NCI-H1092 treated with DMSO at 0.1 percent for 48 hours (cell line): ENCODE measurements around the gene SYT12.
"Not testable (repeated sequence)": the region's sequence is repeated elsewhere in the genome, so short reads cannot be mapped to it uniquely, and the experiment has no call there.

Source experiments
- DNase-seq: peaks from one replicate; lab custom pipeline; 2025; lab: John Stamatoyannopoulos, UW

SYT12 gene, protein sequence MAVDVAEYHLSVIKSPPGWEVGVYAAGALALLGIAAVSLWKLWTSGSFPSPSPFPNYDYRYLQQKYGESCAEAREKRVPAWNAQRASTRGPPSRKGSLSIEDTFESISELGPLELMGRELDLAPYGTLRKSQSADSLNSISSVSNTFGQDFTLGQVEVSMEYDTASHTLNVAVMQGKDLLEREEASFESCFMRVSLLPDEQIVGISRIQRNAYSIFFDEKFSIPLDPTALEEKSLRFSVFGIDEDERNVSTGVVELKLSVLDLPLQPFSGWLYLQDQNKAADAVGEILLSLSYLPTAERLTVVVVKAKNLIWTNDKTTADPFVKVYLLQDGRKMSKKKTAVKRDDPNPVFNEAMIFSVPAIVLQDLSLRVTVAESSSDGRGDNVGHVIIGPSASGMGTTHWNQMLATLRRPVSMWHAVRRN

DNA sequence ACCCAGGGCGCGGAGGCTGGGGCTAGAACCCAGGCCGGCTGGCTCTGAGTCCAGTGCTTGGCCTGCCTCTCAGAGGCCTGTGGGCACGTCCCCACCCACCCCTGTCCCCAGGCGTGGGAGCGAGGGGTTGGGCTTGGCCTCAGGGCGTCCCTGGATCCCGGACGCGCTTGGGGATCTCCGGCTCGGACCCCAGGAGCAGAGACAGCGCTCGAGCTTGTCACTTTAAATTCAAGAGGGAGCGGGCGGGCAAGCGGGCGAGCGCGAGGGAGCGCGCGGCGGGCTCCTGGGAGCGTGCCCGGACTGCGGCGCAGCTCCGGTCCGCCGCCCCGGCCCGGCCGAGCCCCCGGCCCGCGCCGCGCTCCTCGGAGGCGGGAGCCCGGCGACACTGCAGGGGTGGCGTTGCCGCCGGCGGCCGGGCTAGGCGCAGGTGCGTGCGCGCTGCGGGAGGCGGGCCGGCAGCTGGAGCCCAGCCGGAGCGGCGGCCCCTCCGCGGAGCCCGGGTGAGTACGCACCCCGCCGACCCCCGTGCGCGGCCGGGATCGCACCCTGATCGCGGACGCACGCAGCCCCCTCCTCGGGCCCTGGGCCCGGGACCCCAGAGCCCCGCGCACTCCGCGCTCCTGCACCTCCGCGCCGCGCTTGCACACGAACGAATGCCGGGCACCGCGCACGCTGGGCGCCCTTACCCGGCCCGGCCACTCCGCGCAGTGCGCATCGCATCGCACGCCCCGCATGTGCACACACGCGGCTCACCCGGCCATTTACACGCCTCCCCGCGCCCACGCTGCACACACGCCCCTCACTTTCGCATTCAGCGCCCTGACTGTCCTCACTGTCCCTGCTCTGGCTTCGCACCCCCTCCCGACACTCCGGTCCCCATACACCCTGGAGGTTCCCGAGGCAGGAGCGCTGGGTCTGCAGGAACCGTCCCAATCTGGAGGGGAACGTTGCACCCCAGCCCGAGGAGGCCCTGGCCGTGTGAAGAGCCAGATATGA, at the start of gene SYT12:
Gene SYT12 (plus strand): TSS at position 174 of the 996 bp plus-strand sequence. CDS start 7,011 bp downstream, outside the sequence.
- DNase-seq, result no peak

DNA sequence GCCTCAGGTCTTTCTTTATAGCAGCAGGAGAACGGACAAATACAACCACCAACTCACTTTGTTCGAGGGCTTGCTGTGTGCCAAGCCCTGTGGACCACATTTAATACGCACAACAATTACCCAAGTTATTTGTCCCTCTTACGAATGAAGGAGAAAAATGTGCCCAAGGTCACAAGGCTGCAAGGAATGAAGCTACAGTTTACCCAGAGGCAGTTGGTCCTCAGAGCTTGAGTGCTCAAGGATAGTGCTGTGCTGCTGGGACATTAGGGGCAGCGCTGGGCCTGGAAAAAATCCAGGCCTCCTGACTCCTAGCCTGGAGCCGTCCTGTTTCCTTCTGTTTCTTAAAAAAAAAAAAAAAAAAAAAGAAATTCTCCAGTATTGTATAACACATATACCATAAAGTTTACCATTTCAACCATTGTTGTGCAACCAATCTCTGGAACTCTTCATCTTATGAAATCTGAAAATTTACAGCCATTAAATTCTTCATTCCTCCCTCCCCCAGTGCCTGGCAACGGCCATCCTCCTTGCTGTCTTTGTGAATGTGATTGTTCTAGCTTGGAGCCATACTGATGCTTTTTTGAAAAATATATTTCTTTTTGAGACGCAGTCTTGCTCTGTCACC, 48.9 kb upstream of the SYT12 start:
- no peak for DNase-seq

DNA sequence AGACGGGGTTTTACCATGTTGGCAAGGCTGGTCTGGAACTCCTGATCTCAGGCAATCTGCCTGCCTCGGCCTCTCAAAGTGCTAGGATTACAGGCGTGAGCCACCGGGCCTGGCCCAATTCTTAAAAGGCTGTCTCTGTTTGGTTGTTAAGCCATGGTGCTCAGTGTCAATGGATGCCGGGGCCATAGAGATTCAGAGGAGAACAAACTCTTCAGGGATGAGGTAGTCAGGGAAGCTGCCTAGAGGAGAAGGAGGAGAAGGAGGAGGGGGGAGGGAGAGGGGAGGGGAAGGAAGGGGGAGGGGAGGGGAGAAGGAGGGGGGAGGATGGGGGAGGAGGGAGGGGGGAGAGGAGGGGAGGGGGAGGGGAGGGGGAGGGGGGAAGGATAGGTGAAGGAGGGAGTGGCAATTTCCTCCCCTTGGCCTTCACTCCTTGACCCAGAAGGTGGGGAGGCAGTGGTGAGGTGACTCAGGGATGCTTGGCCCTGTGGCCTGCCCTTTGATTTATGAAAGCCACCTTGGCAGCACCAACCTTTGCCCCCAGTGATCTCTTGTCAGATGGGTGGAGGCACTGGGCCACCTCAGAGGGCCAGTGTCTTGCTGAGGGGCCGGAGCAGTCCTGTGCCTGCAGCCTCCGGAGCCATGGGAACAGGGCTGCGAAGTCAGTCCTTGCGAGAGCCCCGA, 48.1 kb upstream of the SYT12 start, which contains the start of gene C11orf86:
Gene C11orf86 (plus strand): TSS at position 581 of the 681 bp plus-strand sequence. CDS start 59 bp downstream, at position 640.
- no peak for DNase-seq

DNA sequence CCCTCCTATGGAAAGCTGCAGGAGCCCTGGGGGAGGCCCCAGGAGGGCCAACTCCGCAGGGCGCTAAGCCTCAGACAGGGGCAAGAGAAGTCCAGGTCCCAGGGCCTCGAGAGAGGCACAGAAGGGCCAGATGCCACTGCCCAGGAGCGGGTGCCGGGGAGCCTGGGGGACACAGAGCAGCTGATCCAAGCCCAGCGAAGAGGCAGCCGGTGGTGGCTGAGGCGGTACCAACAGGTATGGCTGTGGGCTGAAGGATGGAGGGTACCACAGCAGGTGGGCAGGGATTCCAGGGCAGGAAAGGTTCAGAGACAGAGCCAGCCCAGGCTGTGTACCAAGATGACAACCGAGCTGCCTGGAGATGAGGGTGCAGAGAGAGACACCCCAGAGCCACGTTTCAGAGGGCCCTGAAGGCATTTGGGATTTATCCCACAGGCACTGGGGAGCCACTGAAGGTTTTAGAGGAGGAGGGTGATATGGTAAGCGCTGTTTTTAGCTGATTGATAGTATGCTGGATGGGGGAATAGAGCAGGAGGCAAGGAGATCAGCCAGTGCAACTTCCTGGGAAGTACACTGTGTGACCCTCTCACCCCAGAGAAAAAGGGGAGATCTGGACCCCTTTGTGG, 47.4 kb upstream of the SYT12 start:
- DNase-seq, result no peak

DNA sequence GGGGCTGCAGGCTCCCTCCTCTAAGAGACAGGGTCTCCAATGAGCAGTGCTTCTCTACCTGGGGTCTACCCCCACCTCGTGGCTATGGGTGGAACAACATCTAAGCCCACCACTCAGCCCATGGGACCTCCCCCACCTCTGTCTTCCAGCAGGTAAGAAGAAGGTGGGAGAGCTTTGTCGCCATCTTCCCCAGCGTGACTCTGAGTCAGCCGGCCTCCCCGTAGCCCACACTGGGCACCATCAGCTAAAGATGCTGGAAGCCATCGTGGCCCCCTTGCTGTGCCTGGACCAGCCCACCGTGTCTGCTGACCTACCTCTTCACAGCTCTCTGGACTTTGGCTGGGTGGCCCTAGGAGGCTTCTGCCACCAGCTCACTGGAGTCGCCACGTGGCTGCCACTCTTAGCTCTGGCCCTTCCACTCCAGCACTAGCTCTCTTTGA, 46.9 kb upstream of the SYT12 start:
- peak; percentile 26 for DNase-seq

DNA sequence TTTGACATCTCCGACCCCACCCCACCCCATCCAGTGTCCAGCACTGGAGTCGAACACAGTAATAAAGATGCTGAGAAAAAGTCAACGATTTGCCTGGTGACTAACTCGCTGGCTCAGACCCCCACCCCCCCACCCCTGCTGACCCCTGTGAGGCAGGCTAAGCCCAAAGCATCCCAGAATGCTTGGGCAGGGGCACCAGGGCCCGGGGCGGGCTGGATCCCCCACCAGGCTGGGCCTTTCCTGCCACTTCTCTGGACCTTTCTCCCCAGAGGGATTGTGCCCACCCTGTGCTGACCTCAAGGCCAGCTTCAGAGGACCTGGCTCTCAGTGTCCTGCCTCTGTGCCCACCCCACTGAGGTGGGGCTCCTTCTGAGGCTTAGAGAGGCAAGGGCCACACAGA, 46.0 kb upstream of the SYT12 start:
- no peak for DNase-seq

DNA sequence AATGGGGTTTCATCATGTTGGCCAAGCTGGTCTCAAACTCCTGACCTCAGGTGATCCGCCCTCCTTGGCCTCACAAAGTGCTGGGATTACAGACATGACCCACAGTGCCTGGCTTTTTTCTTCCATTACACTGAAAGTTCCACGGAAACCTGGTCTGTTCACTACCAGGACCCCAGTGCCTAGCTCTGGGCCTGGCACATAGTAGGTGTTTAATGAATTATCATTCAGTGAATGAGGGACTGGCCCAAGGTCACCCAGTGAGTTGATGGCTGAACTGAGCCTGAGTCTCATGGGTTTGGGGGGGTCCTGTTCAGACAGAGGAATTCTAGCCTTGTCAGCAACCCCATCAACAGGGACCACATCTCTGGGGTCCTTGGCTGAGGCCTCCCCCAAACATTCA, 44.7 kb upstream of the SYT12 start:
- DNase-seq, result no peak

DNA sequence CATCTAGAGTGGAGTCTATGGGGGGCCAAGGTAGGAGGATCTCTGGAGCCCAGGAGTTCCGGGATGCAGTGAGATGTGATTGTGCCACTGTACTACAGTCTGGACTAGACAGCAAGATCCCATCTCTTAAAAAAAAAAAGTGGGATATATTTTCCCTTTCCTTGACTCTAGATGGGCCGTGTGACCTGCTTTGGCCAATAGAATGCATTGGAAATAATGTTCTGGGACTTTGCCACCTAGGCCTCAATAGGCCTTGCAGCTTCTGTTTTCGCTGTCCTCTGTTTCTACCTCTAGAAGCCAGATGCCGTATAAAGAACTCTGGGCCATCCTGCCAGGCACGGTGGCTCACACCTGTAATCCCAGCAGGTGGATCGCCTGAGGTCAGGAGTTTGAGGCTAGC, 44.2 kb upstream of the SYT12 start:
- DNase-seq, result no peak

DNA sequence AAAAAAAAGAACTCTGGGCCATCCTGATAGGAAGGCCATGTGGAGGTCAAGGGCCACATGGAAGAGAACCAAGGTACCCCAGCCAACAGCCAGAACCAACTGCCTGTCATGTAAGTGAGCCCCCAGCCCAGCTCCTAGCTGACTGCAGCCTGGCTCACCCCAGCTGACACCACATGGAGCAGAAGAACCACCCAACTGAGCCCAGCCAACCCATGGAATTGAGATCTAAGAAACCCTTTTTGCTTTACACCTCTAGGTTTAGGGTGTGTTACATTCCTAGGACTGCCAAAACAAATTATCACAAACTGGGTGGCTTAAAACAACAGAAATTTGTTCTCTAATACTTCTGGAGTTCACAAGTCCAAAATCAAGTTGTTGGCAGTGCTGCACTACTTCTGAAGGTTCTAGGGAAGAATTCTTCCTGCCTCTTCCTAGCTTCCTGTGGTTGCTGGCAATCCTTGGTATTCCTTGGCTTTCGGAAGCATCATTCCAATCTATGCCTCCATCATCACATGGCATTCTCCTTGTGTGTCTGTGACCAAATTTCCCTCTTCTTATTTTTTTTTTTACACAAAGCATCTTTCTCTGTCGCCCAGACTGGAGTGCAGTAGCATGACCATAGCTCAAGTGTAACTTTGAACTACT, 43.5 kb upstream of the SYT12 start:
- DNase-seq, result no peak

DNA sequence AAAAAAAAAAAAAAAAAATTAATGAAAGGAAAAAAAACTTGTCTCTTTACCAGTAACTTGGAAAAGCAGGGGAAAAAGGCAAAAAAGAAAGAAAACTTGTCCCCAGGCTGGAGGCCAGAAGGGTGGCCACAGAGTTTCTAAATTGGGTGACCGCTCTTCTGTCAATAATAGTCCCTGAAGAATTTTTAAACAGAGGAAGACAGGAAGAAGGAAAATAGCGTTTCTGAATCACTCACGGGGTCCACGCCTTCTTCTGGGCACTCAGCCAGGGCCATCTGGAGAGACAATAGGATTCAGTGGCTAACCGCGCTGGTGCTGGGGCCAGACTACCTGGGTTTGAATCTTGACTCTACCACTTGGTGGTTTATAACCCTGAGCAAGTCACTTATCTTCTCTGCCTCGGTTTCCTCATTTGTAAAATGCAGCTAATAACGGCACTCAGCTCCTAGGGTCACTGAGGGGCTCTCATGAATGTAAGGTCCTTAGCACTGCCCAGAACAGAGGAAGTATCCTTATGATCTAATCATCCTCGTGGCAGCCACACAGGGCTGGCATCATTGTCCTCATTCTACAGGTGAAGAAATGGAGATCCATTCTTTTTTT, 40.9 kb upstream of the SYT12 start:
- peak; percentile 89 for DNase-seq

DNA sequence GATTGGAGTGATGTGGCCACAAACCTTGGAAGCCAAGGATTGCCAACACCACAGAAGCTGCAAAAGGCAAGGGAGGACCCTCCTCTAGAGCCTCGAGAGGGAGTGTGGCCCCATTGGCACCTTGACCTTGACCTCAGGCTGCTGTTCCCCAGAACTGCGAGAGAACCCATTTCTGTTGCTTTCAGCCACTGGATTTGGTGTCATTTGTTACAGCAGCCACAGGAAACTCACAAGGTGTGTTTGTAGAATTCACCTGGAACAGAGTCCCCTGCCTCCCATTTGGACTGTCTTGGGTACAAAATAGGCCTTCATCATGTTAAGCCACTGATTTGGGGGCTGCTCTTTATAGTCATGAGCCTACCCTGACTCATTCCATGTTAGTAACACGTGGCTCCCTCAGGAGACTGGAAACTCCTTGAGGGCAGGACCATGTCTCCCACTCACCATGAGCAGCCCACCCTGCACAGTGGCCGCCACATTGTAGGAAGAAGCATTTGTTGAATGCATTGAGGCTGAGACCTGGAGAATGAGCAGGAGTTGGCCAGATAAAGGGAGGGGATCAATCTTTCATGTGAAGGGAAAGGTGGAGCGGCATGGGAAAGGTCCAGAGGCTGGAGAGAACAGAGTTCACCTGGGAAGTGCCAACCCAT, 39.5 kb upstream of the SYT12 start:
- DNase-seq, result no peak

DNA sequence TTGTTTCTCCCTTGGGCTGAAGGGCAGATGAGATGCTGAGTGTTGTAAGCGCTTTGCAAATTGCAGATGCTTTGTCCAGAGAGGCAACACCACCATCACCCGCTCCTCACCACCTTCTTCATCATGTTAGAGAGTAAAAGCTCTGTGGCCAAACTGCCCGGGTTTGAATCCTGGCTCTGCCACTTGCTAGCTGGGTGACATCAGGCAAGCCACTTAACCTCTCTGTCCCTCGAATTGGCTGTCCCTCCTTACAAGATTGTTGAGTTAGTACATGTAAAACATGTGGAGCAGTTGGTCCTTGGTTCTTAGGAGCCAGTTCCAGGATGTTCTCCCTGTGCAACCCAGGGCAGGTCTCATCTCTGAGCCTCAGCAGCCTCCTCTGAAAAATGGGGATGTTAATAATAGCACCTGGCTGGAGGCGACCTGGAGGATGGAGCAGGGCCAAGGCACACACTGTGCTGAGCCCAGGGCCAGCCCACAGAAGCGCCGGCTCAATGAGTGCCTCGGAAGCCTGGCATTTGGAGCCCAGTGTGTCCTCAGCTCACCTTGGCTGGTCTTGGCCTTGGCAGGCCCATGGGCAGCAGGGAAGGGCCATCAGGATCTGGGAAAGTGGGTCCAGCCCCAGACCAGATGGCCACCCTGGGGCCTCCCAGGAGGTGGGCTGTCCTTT, 37.3 kb upstream of the SYT12 start:
- DNase-seq, result no peak

DNA sequence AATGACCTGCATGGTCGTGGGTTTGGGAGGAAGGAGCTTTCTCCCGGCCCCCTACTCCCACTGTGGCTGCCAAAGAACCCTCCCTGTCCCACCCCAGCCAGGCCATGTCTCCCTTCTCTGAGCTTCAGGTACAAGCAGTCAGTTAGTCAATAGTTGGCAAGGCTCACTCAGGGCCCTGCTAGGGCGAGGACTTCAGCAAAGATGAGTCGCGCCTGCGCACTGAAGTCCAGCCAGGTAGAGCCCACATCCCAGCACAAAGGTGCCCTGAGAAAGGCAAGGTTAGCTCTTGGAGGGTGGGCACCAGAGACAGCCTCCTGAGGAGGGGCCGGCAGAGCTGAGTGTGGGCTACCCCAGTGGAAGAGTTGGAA, 36.8 kb upstream of the SYT12 start:
- no peak for DNase-seq

DNA sequence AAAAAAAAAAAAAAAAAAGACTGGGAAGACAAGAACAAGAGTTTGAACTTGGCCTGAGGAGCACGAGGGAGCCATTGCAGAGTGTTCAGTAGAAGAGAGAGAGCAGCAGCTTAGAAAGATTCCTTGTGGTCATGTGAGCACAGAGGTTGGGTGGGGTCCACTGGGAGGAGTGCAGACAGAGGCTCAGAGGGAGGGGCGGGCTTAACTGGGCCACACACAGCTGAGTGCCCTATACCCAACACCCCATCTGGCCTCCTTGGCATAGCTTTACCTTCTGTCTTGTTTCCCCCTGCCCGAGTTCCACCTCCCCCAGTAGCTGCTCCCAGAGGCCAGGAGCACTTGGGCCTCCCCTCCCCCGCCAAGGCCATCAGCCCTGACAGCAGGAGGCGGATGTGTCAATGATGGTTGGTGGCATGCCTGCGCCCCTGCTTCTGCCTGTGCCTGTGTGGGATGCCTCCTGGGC, 35.7 kb upstream of the SYT12 start:
- no peak for DNase-seq

DNA sequence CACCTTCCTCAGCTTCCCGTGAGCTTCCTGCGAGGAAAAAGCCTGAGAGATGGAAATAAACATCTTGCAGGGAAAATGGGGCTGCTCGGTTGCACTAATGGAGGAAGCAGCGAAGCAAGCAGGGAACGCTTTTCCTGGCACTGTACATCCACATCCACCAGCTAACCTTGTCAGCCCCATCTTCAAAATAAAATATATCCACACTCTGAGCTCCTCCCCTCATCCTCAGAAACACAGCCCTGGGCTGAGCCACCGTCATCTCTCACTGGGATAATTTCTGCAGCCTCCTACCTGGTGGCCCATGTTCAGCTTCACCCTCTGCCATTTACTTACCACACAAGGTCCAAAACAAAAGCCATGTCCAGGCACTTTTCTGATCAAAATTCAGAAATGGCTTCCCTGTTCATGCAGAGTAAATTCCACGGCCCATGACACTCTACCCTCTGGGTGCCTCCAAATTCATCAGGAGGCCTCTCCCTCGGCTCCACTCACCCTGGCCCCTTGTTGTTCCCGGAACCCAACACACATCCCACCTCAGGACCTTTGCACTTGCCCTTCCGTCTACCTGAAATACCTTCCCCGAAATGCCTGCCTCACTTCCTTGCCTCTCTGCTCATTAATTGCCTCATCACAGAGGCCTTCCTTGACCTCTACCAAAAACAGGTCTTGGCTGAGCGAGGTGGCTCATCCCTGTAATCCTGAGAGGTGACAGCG, 34.9 kb upstream of the SYT12 start:
- DNase-seq, result no peak

DNA sequence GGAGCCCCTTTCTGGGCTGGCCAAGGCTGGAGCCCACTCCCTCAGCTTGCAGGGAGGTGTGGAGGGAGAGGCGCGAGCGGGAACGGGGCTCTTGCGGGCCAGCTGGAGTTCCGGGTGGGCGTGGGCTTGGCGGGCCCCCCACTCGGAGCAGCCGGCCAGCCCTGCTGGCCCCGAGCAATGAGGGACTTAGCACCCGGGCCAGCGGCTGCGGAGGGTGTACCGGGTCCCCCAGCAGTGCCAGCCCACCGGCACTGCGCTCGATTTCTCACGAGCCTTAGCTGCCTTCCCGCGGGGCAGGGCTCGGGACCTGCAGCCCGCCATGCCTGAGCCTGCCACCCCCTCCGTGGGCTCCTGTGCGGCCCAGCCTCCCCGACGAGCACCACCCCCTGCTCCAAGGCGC, 34.2 kb upstream of the SYT12 start:
- not testable (repeated sequence) for DNase-seq

DNA sequence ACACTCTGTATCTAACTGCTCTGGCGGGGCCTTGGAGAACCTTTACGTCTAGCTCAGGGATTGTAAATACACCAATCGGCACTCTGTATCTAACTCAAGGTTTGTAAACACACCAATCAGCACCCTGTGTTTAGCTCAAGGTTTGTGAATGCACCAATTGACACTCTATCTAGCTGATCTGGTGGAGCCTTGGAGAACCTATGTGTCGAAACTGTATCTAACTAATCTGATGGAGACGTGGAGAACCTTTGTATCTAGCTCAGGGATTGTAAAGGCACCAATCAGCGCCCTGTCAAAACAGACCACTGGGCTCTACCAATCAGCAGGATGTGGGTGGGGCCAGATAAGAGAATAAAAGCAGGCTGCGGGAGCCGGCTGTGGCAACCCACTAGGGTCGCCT, 33.6 kb upstream of the SYT12 start:
- DNase-seq, result not testable (repeated sequence)

DNA sequence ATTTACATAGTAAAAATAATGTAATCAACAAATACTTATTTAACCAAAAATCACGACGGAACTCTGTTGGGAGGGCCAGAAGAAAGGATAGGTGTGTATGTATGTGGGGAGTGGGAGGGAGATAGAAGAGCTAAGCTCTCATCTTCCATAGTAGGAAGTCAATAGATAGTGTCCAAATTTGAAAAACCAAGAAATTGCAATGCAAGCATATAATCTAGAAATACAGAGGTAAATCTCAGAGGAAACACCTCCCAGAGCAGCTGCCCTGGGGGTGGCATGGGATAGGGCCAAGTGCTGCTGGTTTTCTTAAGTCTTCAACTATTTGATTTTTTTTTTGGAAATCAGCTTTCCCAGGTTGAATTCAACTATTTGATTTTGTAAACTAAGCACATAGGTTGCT, 30.9 kb upstream of the SYT12 start:
- DNase-seq, result no peak
